Stimulated activated naive CD4-positive, alpha-beta T cell (primary cell): ENCODE results near the gene OPCML.

ENCODE experiments used
- DNase-seq, 6 experiments: peaks; one replicate each; lab custom pipeline; 2025; lab: John Stamatoyannopoulos, UW

The OPCML gene

DNA sequence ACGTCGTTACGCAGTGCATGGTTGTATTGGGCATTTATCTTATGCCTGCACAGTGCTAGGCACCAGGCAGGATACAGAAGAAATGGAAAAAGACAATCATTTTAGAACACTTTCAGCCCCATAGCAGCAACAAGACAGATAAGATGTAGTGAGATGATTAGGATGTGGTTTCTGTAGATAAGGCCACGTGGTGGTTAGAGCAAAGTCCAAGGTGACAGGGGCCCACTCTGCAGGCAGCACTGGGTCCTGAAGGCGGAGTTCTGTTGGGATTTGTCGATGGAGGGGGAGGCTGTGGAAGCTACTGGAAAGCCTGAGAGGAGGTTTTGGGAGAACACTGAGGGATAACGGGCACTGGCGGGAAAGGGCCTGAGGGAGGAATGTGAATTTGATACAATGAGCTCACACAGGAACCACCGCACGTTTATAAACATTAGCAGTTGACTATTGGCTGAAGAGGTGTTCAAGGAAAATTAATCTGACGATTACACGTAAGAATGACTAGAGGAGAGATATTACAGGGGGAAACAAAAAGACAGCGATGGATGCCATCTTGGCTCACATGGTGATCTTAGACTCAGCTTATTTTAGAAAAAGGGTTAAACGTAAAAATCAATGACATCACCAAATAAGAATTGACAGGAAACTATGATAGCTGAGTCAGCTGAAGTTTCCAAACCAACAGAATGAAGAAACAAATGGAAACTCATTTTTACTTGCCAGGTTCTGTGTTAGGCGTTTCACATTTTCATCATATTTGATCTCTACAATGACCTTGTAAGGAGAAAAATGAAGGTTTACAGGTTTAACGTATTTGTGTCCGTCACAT lies 551.0 kb downstream of the OPCML start:
- no peak for DNase-seq

DNA sequence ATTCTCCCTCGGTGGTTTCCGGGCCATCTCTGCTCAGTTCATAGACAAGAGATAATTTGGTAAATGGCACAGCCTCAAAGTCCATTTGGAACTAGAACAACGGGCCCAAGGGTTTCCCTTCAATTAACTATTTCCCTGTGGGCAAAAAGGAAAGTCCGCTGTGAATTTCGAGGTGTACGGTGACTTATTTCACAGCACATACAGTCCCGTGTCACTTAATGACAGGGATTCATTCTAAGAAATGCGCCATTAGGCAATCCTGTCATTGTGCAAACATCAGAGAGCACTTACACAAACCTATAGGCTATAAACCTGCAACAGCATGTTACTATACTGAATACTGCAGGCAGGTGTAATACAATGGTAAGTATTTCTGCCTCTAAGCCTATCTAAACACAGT lies 551.6 kb downstream of the OPCML start:
- DNase-seq, result no peak

DNA sequence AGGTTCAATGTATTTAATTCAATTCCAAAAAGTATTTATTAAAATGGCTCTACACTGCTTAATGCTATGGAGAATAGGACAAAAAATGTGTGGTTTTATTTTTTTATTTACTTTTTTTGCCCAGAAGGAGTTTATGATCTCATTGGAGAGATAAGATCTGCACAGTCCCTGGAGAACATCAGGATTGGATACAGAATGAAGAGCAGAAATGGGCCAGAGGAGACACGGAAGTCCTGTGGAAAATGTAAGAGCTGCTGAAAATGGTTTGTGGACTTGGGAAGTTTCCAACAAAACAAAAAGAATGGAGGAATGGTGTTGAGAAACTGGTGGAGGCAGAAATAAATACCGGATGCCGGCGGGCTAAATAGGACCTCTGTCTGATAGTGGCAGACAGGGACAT lies 554.6 kb downstream of the OPCML start:
- DNase-seq, result no peak

DNA sequence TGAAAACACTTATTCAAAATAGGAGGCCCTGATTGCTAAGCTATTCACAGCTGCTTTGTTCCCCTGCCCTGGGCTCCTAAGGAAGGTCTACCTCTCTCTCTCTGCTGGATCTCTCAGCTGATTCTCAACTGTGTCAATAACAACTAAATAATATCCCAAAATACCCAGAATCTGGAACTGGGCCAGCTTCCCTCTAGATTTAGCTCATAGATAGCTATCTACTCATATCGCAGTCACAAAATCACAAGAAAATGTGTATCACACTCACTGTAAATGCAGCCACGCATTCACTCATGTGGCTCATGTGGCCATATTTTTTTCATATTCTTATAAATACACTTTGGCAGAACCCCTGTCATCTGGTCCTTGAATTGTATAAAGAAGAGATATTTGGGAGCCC lies 555.1 kb downstream of the OPCML start:
- DNase-seq, result no peak

DNA sequence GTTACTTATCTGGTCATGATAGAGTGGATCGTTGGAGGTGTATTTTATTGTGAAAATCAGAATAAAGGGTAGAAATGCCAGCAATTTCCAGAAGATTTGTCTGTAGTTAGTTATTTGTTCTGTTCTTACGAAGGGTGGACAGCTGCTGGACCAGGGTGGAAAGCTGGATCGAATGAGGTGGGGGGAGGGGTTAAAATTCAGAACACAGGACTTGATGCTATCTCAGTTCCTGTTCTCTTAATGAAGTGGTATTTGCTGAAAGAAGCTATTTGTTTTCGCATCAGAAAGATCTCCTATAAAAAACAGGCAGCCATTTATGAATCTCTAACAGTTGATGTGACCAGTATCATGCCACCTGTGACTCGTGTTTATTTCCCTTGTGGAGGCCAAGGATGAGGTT lies 556.2 kb downstream of the OPCML start:
- no peak for DNase-seq

DNA sequence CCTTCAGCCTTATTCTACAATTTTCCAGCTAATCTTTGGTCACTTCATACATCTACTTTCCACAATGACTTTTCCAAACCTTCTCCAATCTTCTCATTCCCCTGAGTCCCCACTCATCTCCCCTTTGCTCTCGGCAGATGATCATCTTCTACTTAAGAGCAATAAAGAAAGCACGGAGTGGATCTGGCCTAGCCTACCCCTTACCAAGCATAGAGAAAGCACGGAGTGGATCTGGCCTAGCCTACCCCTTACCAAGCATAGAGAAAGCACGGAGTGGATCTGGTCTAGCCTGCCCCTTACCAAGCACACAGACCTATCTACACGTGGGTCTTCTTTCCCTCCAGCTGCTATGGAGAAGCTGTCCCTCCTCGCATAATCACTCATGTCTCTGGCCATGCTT lies 558.6 kb downstream of the OPCML start:
- DNase-seq, result no peak

DNA sequence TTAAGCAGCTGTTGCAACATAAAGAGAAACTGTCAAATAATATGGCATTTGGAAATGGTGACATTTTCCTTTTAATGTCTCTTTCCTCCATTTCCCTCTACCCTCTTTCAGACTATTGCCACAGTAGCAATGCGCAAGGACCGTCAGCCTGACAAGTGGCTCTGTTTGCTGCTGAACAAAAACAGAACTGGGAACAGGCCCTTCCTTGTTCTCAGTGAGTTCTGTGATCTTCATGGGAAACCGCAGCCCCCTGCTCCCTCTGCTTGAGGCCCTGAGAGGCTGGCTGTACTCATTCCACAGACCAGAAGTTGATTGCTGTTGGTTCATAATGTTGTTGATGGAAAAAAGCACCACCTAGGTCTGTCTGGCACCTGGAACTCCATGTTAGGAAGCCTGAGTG lies 559.7 kb downstream of the OPCML start:
- no peak for DNase-seq

DNA sequence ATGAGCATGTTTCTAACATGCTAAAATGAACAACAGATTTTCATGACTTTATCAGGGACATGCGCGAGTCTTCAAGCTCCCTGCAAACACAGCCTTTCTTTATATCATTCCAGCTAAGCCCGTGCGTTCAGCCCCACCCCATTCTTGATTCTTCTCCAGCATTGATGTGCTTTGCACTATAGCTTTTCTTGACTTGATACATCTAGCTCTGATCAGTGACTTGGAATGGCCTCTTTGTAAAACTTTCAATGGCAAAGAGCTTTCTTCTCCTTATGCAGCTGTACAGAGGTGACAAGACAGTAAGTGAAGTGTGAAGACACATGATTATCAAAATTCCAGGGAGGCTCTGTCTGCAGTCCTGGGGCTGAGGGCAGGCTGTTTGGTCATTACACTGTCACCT lies 561.0 kb downstream of the OPCML start:
- DNase-seq, result no peak

DNA sequence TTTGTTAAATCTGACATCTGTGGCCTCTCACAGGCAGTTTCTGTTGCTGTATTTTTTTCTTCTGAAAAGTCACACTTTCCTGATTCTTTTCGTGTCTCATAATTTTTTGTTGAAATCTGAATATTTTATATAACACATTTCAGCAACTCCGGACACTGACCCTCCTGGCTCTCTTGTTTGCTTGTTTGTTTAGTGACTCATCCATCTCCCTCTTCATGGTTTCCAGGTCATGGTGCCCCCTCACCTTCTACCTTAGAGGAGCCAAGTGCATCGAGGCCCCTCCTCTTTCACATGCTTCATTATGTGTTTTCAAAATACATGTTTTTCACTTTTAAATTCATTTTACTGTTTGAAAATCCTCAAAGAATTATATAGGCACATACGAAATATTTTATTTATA lies 562.4 kb downstream of the OPCML start:
- no peak for DNase-seq

DNA sequence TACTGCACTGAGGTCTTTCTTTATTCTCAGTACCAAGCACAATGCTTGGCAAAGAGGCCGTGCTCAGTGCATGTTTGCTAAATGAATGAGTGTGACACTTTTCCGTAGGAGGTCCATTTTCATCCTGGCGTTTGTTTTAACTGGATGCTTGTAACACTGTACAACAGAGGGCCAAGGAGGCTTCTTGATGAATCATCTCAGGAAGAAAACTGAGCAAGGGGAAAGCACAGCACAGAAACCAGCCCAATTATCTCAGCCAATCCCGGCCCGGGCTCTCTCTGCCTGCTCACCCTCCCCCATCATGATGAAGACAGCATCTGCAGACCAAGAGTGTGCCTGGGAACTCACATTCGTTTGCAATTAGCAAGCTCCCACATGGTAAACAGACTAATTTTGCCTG lies 570.3 kb downstream of the OPCML start:
- DNase-seq, result no peak

DNA sequence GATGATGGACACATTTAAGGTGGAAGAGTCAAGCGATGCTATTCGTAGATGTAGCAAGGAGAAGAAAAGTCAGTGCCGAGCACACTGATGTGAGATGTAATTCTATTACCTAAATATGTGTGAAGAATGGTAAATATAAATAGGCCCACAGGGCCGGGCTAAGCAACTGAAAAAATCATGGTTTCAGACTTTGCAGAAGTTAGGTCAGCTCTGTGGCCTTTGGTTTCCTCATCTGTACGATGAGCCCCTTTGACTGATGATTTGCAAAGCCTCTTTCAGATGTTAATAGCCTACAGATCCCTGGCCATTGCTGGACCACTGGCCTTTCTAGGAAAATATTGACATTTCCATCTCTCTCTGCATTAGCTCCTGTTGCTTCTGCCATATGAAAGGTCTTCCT lies 570.8 kb downstream of the OPCML start:
- DNase-seq, result no peak

DNA sequence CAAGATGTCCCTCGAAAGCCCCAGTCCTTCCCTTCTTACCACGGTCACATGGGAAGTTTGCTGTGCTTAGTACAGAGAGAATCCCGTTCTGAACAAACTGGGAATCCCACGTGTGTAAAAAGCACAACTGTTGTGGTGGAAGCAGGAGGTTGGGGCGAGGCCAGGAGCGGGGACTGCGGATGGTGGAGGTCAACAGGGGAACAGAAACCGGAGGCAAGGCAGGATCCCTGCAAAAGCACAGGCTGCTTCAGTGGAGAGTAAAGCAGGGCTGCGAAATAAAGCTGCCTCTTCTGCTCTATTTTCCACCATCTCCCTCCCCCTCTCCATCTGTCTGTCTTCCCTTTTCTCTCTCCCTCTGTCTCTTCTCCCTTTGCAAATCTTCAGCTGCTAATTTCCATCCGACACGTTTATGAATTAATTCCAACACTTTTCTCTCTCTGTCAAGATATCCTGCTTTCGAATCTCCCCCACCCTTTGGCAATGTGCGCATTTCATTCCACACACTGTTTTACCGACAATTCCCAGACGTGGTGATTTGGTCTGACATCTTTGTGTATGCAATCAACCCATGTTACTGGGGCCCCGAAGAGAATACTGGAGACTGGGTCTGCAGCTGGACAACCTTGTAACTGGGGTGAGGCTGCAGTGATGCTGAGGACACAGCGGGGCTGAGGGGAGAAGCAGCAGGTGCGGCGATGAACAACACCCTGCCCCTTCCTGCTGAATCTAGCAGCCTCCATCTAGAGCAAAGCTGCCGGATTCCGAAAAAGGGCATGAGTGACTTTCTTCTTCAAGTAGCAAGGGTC lies 571.8 kb downstream of the OPCML start:
- no peak for DNase-seq

DNA sequence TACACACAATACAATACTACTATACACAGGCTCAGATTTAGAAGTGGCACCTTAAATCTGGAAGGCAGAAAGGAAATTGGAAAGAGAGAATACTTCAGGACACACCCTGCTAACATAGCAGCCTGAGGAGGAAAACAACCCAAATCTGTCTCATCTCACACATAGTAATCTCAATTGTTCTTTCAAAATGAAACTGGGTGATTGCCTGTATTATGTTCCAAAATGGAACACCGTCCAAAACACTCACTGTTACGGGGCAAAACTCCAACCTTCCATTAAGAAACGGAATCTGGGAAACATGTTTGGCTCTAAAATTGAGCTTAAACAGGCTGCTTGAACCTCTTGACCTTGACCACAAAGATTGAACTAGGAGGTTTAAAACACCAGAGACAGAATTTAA lies 572.6 kb downstream of the OPCML start:
- no peak for DNase-seq

DNA sequence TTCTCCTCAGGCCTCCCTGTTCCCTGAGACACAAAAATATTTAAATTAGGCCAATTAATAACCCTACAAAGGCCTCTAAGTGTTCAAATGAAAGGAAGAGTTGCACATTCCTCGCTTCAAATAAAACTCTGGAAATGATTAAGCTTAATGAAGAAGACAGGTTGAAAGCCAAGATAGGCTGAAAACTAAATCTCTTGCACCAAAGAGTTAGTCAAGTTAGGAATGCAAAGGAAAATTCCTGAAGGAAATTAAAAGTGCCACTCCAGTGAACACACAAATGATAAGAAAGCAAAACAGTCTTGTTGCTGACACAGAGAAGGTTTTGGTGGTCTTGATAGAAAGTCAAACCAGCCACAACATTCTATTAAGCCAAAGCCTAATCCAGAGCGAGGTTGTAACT lies 574.4 kb downstream of the OPCML start:
- DNase-seq, result no peak

DNA sequence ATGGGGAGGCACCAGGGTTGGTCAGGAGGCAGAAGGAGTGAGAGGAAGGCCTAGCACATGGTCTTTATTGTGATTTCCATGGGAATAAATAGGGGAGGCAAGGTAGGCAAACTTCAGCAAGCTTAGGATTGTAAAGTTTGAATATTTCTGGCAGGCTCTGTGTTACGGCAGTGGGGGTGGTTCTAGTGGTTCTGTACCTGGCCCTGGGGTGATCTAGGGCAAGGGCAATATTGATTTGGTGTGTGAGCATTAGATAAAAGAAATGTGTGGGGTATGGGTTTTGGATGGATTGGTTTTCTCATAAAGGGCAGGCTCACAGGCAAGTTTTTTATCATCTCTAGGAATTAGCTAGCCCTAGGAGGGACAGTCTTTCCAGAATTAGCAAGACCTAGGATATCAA lies 584.0 kb downstream of the OPCML start:
- DNase-seq, result no peak

DNA sequence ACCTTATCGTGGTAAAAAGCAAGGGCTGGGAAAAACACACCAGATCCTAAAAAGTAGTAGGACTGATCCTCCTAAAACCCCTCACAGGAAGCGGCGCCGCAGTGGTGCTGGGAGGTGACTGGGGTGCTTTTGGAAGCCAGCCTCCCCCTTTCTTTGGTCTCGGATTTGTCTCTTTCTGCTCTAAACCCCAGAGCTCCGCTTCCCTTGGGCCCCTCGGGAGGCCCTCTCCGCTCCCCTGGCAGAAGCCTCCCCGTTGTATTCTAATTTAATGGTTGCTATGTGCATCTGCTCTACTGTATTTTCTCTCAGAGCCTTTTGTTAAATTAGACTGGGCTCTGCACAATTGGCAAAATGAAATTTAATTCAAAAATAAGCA lies 587.7 kb downstream of the OPCML start:
- DNase-seq, result no peak

DNA sequence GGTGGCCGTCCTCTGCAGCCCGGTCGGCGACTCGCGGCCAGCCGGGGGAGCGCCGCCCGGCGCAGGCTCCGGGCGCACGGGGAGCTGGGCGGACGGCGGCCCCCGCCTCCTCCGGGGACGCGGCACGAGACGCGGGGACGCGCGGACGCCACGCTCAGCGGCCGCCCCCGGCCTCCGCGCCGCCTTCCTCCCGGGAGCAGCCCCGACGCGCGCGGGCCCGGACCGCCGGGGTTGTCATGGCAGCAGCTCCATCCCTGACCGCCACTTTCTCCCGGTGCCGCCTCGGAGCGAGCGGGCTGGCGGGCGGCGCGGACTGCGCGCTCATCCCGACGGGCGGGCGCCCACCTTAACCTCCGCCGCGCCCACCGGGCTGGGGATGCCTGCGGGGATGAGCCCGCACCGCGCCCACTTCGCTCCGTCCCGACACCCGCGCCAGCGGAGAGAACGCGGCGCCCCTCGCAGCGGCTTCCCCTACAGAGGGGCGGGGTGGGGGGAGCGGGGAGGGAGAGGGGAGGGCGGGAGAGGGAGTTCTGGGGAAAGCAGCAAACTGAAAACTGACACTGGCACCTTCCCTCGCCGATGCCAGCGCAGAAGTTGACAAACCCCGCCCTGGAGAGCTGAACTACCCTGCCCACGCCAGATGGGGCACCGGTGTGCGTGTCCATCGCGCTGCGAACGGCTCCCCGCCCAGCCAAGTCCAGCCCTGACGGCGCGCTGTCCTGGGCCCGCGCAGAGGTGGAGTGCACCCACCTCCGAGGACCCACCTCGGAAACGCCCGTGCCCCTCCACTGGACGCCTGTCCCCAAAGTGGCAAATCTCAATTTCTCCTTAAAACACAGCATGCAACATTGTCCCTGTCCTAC lies 588.4 kb downstream of the OPCML start:
- no peak for DNase-seq

DNA sequence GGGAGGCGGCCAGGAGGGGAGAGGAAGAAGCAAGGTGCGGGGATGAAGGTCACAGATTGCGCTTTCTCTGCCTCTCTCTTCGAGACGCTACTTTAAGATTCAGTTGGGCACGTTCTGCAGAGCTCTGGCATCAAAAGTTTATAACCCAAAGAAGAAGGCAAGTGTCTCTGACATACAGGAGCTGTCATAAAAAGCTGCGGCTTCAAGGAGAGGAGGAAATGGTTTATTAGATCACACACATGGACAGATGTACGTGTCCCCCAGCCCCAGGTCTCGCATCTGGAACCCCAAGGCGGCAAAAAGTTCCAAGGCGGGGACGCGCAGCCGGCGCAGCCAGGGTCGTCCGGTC lies 589.0 kb downstream of the OPCML start:
- no peak for DNase-seq

DNA sequence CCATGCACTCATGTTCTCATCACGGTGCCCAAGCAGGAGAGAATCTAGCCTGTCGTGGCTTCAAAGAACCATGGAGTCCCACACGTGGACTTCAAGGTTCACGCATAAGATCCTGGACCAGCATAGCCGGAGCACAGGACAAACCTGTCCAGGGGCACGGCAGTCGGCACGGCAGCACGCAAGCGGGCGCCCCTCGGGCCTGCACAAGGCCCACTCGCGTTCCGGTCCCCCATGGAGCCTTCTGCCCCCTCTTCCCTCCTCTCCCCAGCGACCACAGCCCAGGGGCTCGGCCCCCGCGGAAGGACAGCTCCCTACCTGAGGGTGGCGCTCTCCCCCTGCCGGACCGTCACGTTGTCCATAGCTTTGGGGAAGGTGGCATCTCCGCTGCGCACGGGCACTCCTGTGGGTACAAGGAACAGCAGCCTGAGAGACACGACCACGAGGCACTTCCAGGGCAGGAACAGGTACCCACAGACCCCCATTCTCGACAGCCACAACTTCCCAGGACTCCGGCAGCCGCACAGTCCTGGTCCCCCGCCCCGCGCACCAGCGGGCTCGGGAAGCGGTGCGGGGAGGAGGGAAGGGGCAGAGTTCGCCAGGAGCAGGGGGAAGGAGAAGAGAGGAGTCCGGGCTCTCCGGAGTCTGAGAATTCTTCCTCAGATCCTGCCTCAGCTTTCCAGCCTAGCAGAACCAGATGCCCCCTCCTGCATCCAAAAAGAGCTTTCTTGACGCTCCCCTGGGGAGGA lies 589.5 kb downstream of the OPCML start:
- DNase-seq, result no peak

DNA sequence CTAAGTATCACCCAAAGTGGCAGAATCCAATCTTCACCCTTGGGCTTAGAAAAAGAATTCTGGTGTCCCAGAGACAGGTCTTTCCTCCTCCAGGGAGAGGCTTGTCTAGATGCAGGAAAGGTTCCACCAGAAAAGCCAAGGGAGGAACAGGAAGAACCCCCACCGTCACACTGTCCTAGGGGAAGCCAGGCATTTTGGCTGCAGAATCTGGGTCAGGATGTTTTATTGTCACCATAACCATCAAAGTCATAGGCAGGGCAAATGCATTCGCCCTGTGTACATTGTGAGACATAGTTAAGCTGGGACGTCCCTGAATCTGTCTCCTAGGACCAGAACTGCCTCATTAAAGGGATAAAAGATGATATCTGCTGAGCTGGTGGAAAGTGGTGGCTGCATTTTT lies 590.5 kb downstream of the OPCML start:
- no peak for DNase-seq

DNA sequence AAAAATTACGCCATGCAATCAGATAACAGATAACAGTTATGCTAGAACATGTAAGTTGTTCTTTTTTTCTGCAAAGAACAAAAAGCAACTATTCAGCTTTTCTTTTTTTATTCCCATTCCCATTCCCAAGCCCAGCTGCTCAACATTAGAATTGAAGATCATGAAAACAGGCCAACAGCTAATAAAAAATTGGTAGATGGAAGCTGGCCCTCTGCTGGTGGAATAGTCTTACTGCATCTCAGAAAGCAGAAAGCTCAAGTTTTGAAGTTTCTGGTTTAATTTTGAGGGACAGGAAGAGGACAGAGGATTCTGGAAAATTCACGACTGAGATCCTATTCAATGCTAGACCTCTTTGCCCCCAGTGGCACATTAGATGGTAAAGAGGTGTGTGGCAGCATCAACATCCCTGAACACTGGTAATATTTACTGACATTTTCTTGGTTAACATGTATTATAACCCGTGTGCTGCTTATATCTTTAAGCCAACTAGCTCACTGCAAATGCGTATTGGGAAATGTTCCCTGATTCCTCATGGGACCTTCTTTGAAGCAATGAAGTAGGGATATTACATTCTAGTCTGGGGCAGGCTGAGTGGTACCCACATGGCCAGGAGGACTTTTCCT lies 591.2 kb downstream of the OPCML start:
- DNase-seq, result no peak

DNA sequence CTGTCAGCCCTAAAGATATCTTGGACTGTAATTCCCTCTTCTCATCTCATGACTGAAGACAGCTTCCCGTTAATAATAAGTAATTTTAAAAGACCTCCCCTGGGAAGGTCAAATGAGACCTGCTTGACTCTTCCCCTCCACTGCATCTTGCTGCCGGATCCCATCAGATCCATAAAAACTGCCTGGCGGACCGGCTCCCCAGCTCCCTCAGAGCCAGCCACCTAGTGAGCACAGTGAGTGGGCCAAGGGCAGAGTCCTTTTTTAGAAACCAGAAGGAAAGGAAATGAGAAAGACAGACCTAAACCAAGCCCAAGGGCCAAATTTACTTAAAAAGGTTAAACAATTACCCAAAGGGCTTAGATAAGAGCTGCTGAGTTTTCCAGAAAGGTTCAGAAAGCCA lies 595.3 kb downstream of the OPCML start:
- no peak for DNase-seq
